Glomerular visceral epithelial cell (primary cell): Measurements from ENCODE around the gene PSG7.
A peak's percentile ranks its signal among the peaks of the same experiment; 100 is the strongest.
"Not testable (repeated sequence)": the region's sequence is repeated elsewhere in the genome, so short reads cannot be mapped to it uniquely, and the experiment has no call there.

Source experiments
- DNase-seq: peaks from one replicate; pipeline ENCODE4 v3.0.0-alpha.2; 2016; ENCODE audit errors: extremely low spot score

Gene PSG7

DNA sequence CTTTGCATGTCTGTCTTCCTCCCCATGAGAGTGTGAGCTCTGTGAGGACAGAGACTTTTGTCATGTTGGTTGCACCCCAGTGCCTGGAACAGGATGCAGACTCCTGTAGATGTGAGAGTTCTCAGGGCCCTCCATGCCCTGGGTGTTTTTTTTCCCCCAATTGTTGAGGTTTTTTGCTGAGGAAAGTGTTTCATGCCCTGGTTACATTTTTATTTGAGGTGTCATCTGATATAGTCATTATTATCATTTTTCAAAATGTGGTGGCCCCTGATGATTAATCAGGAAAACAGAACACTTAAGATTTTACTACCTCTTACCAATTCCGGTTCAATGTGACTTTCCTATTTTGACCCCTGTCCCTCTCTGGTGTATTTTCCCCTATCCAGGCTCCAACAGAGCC, 20.1 kb downstream of the PSG7 start:
- DNase-seq: not testable (repeated sequence)

DNA sequence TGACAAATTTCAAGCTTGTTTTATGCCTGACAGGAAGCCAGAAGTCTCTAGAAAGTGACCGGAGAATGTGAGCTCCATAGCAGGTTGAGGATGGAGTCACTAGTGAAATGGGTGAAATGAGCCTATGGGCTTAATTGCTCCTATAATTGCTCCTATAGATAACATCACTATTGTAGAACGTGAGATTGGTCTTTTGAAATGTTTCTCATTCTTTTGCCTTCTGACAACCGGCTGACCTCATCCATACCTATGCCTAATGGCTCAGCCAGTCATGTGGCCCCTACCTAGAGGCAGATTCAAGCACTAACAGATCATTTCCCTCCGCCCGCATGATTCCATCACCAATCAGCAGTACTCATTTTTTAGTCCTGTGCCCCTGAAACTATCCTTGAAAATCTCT, 23.5 kb downstream of the PSG7 start:
- DNase-seq: not testable (repeated sequence)

DNA sequence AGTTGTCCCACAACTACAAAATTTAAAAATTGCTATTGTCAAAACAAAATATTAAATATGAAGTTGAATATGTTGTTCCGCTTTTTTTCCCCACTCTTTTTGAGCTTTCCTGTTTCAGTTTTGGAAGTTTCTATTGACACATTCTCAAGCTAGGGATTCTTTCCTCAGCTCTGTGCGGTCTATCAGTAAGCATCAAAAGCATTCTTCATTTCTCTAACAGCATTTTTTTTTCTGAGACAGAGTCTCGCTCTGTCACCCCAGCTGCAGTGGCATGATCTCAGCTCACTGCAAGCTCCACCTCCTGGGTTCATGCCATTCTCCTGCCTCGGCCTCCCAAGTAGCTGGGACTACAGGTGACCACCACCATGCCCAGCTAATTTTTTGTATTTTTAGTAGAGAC, 24.1 kb downstream of the PSG7 start:
- not testable (repeated sequence) for DNase-seq

DNA sequence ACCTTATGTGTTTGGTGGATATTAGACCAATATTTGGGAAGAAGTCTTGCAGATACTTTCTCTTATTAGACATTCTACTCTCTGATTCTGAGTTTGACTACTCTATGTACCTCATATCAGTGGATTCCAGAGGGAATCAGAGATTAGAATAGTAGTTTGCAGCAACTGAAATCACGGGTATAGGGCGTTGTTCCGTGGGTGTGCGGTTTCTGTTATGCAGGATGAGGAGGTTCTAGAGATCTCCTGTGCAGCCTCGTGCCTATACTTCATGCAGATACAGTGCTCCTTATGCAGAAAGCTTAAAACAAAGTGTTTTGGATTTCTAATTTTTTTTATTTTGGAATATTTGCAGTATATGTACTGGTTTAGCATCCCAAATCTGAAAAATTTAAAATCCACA, 25.3 kb downstream of the PSG7 start:
- DNase-seq: not testable (repeated sequence)

DNA sequence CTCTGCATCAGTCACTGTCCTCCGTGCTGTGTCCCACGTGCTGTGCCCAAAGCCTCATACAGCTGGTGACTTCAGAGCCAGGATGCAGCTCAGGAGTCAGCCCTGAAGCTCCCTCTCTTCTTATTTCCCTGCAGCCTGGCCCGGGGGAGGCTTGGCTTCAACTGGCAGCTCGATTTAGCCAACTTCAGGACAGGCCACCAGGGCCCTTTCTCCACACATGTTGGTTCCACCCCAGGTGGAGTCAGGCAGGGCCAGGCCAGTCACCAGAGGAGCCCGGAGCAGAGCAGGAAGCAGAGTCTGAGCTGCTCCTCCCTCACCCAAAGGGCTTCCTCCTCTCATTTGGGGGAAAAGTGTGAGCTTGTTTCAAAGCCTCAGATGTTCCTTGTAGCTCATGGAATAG, 30.8 kb downstream of the PSG7 start:
- DNase-seq: not testable (repeated sequence)

DNA sequence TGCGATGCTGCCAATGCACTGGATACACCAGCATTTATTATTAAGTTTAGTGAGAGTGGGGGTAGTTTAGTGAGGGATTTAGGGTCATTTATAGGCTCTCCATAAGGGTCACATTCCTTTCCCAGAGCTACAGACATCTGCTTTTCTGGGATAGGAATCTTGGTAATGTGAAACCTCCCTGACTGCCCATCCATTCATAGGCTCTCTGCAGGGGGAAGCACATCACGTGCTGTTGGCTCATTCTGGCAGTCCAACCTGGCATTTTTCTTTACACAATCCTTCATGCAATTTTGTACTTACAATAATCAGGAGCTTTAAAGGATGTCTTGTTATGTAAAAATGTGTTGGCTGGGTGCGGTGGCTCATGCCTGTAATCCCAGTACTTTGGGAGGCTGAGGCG, 36.4 kb downstream of the PSG7 start:
- DNase-seq: not testable (repeated sequence)

DNA sequence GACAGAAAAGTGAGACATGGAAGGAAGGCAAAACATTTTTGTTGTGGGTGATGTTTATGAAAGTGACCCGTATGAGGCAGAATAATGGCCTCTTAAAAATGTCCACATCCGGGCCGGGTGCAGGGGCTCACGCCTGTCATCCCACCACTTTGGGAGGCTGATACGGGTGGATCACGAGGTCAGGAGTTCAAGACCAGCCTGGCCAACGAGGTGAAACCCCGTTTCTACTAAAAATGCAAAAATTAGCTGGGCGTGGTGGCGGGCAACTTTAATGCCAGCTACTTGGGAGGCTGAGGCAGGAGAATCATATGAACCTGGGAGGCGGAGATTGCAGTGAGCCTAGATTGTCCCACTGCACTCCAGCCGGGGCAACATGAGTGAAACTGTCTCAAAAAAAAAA, 37.3 kb downstream of the PSG7 start:
- not testable (repeated sequence) for DNase-seq

DNA sequence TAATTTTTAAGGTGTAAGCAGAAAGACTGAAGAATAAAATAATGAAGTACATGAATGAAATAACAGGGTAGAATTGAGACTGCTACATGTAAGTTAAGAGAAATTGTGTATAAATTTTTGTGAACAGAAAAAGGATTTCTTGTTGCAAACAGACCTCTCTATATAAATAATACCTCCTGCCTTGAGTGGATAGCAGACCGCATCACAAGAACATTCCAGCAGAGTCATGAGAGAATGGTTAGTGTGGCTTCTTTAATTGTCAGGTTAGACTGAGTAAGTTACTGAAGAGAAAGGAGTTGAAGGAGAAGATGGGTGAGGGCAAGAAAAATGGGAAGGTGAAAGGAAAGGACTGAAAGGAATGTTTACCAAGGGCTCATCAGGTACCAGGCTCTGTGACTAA, 37.9 kb downstream of the PSG7 start:
- DNase-seq: not testable (repeated sequence)

DNA sequence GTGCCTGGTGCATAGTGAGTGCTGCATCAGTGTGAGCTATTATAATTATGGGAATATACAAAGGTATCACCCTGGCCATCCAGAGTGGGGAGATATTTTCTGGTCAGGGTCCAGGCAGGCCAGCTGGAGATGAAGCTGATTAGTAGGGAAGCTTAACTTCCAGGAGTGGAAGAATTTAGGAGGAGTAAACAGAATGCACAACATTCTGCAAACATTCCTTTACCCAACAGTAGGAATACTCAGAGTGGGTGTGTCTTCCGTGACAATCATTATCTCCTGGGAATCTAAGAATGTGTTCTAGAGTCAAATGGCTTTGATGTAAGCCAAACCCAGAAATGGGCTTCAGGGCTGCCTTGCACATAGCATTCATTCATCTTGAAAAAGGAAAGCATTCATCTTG, 38.4 kb downstream of the PSG7 start:
- not testable (repeated sequence) for DNase-seq

DNA sequence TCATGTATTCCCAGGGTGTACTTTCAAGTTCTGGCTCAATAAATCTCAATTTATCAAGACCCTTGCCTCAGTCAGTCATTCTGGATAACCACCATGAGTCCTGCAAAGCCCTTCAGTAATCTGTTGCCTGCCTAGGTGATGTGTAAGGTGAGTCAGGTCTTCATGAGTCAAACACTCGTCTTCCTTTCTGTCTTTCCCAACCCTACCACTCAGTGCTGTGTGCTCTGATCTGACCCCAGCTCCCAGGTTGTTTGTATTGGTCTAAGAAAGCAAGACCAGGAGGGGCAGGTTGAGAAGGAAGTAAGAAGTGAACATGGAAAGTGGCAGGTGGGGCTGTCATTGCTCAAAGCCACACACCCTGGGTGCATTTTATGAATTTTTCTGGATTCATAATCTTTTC, 39.3 kb downstream of the PSG7 start:
- not testable (repeated sequence) for DNase-seq

DNA sequence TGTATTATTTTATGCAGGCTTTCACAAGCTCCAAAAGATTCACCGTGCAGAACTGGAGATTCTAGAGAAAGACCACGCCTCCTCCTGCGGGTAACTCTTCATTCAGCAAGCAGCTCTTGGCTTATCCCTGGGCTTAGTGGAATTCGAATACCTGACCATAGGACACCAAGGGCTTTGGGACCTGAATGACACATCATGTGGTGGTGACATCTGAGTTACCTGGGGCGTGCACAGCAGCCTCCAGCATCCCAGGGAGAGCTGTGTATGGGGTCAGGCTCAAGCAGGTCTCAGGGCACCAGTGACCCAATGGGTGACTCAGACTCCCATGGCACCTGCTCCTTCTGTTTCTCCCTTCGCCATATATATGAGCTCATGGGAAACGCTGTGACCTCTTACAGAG, 46.6 kb downstream of the PSG7 start:
- not testable (repeated sequence) for DNase-seq

DNA sequence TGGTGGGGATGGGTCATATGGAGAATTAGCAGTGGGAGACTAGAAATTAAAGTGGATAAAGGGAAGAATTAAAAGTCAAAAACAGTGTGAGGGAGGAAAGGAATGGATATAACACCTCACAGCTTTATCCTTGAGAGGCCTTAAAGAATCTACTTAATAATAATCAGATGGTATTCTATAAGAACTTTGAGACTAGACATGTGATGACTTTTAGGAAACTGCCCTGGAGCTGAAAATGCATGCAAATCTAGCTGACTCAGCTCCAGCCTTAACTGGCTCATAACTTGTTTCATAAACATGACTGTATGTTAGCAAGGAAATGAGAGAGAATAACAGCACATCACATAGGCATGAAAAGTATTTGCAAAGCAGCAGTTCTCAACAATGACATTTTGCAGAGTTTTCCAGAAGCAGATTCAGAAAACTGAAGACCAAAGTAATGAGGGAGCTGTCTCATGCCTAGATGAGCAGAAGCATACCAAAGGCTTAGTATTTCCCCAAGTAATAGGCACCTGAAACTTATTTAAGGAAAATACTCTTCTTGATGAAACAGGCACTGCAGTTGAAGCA, 49.0 kb downstream of the PSG7 start:
- DNase-seq: not testable (repeated sequence)

DNA sequence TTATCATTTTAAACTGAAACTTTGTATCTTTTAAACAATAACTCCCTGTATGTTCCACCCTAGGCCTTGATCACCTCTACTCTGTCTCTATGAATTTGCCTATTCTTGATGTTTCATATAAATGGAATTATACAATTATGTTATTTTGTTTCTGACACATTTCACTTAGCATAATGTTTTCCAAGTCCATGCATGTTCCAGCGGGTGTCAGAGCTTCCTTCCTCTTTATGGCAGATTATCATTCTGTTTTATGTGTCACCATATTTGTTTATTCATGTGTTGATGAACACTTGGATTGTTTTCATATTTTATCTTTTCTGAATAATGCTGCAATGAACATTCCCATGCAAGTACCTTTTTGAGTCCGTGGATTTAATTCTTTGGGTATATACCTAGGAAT, 54.3 kb downstream of the PSG7 start:
- DNase-seq: not testable (repeated sequence)

DNA sequence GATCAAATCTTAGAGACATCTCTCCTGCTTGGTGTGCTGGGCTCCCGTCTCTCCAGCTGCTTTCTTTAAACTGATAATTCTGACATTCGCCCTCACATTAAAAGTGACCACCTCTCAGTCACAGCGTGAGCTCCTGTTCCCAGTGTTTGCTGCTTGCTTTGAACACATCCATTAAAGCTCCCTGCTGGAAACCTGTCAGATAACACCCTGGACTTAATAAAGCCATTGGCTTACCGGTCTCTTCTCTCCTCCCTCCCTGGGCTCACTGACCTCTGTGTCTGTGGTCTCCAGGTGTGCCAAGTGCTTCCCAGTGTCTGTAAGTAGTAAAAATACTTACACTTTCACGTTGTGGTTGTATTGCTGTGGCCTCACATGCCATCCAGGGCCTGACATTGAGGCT, 55.0 kb downstream of the PSG7 start:
- DNase-seq: not testable (repeated sequence)

DNA sequence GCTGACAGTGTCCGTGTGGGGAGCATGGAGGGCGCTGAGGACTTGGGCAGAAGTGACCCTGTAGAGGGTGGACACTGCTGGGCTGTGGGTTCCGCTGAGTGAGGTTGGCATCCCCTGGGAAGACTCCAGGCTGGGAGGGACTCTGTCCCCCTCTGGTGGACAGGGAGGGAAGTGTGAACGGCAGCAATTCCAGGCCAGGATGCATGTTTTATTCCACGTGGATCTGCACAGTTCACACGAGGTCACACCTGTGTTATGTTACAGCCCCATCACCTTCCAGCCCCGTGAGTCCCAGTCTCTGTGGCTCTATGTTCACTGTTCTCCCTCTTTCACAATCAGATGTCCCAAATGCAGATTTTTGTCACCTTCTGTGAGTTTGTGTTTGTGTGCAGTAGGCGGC, 55.7 kb downstream of the PSG7 start:
- peak; percentile 39 for DNase-seq

DNA sequence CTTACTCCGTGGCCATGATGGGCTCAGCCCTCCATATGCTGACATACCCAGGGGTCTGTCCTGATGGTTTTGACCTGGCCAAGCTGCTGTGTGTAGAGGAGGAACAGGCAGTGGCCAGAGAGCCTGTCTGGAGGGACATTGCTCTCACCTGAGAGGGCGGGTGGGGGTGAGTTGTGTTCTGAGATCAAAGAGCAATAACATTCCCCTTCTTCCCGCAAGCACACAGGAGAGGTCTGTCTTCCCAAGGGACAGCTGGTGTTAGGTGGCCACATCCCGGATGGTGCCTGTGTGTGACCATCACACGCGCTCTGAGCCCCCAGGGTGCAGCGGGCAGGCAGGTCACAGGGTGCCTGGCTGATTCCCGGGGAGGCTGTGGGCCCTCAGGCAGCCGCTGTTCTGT, 56.4 kb downstream of the PSG7 start:
- DNase-seq: not testable (repeated sequence)

DNA sequence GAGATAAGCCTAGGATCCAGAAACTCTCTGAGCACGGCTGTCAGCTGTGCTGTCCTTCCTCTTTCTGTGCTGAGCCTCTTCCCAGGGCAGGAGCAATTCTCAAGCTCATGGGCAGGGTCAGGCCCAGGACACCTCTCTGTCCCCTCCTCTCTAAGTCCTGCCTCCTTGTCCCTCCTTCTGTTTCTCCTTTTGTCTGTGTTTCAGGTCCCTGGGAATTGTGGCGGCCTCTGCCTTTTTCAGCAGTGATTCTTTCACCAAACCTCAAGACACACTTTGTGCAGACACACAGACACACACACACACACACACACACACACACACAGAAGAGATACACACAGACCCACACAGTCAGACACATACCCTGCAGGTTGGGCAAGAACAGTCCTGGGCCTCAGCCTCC, 57.4 kb downstream of the PSG7 start, which contains the start of gene PSG1:
Gene PSG1, minus strand, starts transcription at position 101 of the 400 bp plus-strand sequence. CDS start 132 bp downstream, outside the sequence.
- no peak for DNase-seq

DNA sequence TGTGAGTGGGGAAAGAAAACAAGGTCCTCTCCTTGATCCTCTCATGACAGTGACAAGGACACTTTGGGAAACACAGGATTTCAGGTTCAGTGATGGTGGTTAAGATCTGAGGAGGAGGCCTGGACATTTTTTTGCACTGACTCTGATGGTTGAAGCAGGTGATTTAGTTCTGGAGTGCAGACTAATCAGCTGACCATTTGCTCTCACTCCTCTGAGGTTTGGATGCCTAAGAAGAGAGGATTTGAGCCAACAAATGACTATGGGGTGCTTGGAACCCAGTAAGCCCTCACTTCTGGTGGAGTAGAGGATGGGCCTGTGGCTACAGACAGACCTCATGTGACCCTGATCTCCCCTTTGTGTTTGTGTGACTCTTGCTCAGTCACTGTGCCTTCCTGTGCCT, 60.4 kb downstream of the PSG7 start:
- peak; percentile 83 for DNase-seq

DNA sequence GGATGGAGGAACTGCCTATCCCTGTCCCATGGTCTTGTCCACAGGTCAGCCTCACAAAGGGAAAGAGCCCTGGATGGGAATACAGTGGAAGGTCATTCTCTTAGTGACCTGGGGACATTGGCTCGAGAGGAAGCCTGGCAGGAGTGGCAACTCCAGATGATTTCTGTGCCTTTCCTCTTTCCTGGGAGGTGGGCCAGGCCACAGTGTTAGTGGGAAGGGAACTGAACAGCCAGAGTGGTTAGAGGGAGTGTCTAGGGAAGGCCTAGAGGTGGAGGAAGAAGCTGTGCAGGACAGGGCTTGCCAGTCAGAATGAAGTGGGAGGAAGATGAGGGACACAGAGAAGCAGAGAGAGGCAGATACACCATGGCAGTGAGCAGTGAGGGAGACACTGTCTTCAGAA, 61.1 kb downstream of the PSG7 start:
- DNase-seq: peak; percentile 84

DNA sequence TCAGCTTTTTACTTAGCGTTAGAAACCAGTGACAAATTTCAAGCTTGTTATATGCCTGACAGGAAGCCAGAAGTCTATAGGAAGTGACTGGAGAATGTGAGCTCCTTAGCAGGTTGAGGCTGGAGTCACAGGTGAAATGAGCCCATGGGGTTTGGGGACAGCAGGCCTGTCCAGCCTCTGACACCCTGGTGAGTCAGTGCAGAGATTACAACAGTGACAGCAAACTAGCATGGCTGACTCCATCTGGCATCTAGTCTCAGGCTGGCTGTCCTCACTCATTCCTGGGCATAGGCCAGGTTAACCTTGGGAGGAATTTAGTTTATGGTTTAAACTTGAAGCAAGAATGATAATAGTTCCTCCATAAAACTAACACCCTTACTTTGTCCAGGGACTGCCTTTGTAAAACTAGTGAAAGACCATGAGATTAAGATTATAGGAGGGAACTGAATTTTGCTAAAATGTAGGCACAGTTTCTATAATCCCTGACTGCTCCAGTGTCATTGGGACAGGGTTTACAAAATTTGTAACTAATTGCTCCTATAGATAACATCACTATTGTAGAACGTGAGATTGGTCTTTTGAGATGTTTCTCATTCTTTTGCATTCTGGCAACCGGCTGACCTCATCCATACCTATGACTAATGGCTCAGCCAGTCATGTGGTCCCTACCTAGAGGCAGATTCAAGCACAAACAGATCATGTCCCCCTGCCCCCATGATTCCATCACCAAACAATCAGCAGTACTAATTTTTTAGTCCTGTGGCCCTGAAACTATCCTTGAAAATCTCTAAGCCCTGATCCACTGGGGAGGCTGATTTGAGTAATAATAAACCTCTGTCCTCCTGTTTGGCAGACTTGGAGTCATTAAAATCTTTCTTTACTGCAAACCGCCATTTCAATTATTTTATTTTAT, 61.9 kb downstream of the PSG7 start:
- peak; percentile 81 for DNase-seq

DNA sequence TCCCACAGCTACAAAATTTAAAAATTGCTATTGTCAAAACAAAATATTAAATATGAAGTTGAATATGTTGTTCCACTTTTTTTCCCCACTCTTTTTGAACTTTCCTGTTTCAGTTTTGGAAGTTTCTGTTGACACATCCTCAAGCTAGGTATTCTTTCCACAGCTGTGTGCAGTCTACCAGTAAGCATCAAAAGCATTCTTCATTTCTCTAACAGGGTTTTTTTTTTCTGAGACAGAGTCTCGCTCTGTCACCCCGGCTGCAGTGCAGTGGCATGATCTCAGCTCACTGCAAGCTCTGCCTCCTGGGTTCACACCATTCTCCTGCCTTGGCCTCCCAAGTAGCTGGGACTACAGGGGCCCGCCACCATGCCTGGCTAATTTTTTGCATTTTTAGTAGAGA, 62.9 kb downstream of the PSG7 start:
- peak; percentile 37 for DNase-seq
